ENCODE results near the gene EEF1A2.

Gene EEF1A2

DNA sequence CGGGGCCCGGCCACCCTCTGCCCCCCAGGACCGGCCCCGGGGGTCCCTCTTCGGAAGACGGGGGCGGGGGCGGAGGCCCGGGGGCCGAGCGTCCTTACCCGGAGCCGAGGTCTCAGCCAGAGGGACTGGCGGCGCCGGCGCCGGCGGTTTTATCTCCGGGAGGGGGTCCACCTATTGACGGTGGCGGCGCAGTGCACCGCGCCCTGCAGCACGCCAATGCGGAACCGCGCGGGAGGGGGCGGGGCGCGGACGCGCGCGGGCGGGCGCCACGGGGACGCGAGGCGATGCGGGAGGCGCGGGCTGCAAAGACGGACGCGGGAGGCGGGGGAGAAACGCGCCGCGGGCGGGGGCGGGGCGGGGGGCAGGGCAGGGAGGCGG, at the start of gene EEF1A2:
Gene EEF1A2 (minus strand): TSS at position 124 of the 378 bp plus-strand sequence. CDS start 1,320 bp downstream, outside the sequence.
- DNase-seq (ENCODE audit: low read depth in 2 of 2): no peak

DNA sequence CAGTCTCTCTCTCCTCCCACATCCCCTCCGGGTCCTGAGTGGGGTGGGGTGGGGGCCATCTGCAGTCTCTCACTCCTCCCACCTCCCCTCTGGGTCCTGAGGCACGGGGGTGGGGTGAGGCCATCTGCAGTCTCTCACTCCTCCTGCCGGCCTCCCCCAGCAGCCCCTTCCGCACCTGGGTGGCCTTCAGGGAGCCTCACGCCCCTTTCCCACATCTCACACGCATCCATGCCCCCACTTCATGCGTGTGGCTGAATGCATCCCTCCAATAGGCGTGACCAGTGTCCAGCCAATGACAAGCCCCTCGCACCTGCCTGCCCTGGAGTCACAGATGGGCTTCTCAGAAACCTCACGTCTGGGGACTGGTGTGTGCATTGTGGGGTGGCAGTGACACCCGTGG, 49.7 kb upstream of the EEF1A2 start:
- no peak for DNase-seq (ENCODE audit: low read depth in 2 of 2)

DNA sequence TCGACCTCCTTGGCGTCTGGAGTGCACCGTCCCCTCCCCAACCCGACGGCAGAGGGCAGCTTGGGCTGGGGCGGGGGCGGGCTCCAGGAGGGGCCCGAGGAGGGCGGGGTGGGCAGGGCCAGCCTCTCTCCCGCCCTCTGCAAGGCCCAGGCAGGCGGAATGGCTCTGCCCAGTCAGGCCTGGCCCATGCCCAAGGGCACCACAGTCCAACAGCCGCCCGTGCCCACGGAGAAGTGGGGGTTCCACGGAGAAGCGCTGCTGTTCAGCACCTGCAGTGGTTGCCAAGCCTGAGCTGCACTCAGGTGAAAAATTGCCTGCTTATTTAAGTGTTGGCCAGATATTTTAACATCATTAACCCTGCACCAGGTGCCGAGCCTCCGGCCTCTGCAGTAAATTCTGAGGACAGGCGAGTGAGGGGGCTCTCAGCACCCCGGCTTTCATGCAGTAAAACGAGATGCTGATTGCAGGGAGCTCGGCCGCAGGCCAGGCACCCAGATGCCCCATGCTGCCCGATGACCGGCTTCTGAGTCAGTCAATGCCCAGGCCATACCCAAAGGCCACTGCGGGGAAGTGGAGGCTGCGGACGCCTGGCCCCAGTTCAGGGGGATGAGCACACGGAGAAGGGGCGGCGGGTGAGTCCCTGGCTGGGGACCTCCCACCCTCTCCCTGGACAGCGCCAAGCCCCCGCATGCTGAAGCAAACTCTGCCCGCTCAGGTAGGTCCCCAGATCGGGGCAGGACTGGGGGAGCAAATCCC, 49.0 kb upstream of the EEF1A2 start, which contains the start of gene SRMS:
Gene SRMS (minus strand): TSS at position 25 of the 756 bp plus-strand sequence. CDS start 286 bp downstream, outside the sequence.
- DNase-seq (ENCODE audit: low read depth in 2 of 2): no peak

DNA sequence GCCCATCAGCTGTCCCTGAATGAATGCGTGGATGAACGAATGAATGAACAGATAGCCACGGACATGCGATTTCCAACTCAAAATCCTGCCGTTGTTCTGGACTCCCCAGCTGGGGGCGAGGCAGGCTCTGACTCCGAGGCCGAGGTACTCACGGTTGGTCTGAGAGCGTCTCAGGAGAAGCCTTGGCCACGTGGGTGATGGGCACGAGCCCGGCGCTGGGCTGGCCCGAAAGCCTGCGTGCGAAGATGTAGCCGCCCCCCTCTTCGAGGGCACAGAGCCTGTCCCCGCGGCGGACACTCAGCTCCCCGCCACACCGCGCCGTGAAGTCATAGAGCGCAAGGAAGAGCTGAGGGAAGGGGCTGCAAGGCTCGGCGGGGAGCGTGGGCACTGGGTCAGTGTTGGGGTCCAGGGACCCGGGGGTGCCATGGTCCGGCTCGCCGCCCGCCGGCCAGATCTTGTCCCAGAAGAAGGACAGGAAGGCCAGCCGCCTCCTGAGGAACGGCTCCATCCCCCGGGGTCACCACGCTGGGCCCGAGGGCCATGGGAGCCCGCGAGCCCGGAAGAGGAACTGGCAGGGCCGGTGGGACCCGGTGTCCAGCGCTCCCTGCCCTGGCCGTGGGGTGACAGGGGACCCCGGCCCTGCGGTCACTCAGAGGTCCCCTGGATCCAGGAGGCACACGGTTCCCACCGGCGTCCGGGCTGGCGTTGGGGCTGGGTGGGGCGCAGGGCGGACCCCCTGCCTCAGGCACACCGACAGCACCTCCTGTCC, 48.3 kb upstream of the EEF1A2 start:
- DNase-seq (ENCODE audit: low read depth in 2 of 2): no peak

DNA sequence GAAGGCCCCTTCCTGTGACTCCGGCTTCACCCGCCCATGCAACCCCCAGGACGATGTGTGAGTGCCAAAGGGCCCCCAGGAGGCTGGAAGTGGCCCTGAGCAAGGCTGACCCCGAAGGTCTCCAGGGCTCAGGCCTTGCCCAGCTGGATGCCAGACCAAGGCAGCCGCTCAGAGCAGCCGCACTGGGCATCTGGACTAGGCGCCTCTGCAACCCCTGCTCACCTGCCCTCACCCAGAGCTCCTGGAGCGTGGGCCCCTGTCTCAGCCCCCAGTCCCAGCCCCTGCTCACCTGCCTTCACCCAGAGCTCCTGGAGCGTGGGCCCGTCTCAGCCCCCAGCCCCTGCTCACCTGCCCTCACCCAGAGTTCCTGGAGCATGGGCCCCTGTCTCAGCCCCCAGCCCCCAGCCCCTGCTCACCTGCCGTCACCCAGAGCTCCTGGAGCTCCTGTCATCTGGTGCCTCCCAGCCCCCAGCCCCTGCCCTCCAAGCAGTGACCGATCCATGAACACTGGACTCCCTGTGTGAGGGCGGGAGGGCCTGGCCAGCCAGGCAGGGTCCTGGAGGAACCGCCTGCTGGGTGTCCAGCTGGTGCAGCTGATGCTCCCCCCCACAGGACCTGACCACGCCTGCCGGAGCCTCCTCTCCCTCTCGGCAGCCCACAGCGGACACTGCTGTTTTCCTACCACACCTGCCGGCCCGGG, 47.5 kb upstream of the EEF1A2 start:
- DNase-seq (ENCODE audit: low read depth in 2 of 2): no peak

DNA sequence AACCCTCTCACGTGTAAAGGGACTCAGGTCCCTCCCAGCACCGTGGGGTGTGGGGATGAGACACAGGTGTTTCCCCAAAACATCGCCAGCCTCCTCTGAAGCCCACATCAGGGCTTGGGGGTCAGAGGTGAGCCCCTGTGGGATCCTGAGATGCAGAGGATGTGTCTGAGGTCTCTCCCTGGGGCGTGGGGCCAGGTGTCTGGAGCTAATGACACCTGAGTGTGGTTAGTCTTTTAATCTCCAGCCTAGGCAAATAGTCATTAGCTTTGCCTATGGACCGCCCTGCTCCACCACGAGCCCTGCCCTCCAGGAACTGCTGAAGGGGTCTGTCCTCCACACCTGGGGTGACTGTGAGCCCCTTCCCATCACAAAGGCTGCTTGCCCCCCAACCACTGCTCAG, 46.9 kb upstream of the EEF1A2 start:
- DNase-seq (ENCODE audit: low read depth in 2 of 2): no peak

DNA sequence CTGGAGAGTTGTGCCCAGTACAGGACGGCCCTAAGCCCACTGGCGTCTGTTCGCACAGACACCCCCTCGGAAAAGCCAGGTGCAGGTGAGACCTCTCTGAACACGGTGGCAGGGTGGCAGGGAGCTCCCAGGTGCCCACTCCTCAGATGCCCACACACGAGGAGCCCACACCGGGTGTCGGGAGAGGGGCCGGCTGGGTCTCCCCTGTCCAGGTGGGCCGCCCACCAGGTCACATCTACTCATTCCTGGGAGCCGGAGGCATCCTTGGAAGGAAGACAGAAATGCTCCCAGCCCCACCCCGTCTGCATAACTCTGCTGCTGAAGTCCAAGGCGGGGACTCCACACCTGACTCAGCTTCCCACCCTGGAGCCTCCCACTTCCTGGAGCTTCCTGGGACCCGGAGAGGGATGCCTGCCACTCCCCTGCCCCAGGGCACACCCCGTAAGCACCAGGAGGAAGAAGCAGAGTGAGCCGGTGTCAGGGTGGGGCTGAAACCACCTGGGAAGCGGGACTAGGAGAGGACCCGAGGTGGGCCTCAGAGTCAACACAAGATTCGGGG, 46.2 kb upstream of the EEF1A2 start:
- no peak for DNase-seq (ENCODE audit: low read depth in 2 of 2)

DNA sequence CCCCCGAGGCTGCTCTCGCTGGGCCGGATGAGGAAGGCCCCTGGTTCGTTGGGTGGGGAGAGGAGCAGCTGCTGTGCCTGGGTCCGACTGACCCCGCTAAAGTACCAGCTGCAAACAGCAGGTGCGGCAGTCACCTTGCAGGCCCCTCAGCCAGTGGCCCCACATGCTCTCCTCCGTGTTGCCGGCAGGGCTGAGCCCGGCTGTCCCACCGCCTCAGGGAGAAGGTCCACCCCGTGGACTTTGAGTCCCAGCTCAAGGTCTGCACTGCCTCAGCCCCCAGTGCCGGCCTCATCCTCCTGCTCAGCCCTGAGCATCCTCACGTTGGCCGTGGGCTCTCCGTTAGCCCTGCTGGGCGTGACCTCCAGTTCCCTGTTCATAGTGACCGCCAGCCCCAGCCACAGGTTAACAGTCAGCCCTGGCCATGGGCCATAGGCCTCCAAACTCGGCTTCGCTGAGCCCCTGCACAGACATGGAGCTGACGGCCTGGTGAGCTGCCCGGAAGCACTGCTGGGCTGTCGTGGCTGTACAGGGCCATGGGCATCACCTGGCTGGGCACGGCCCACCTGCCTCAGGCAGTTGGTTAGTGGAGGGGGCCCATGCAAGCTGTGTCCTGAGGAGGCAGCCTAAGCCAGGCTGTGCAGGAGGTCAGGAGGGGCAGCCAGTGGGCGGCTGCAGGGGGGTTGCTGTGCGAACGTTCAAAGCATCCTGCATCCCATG, 45.5 kb upstream of the EEF1A2 start:
- no peak for DNase-seq (ENCODE audit: low read depth in 2 of 2)

DNA sequence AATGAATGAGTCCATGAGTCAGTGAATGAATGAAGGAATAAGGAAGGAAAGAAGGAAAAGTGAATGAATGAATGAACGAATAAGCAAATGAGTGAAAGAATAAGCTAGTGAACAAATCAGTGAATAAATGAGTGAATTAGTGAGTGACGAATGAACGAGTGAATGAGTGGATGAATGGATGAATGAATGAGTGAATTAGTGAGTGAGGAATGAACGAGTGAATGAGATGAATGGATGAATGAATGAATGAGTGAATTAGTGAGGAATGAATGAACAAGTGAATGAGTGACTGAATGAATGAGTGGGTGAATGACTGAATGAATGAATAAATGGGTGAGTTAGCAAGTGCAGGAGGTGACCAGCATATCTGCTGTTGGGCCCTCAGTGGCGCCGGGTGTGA, 44.9 kb upstream of the EEF1A2 start:
- DNase-seq (ENCODE audit: low read depth in 2 of 2): no peak

DNA sequence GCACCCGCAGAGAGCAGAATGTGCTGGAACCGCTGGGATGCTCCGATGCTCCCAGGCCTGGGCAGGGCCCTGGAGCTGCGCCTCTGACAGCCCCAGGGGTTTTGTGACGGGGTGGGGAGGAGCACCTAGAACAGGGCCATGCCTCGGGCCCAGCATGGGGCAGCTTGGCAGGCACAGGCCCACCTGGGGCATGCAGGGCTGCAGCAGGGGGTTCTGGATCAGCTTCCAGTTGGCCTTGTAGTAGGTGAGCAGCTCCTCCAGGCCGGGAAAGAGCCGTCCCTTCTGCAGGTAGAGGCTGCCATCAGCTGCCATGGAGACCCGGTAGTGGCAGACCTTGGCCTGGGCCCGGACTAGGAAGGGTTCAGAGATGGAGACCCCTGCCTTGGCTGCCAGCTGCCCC, 44.2 kb upstream of the EEF1A2 start:
- no peak for DNase-seq (ENCODE audit: low read depth in 2 of 2)

DNA sequence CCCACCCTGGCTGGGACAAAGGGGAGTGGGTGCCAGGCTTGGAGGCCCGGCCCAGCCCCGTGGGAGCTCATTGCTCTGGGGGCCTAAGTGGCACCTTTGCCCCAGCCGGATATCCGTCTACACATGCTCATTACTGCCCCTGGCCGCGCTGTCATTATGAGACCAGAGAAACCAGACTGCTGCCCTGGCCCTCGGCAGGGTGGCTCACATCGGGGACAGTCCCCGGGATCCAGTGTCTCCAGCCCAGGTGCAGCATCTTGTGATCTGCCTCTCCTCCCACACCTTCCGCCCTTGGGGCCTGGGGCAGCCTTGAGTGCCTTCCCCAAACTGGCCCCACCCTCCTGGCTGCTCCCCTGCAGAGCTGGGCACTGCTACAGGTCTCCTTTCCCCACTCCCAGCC, 43.8 kb upstream of the EEF1A2 start:
- DNase-seq (ENCODE audit: low read depth in 2 of 2): no peak

DNA sequence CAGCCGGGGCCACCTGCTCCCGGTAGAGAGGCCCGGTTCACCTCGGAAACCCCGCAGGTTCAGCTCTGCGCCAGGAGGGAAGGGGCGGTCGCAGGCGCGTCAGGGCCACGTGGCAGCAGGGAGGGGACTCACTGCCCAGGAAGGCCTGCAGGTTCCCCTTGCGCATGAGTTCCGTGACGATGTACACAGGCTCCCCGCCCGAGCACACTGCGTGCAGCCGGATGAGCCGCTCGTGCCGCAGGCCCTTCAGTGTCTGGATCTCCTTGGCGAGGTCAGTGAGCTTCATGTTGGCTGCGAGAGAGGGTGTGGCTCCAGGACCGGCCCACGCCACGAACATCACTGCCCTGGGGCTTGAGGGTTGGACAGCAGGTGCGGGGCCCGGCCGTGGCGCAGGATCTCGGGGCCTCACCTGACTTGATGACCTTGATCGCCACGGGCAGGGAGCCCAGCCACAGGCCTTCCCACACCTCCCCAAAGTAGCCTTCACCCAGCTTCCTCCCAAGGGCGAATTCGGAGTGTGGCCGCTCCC, 43.2 kb upstream of the EEF1A2 start:
- DNase-seq (ENCODE audit: low read depth in 2 of 2): no peak

DNA sequence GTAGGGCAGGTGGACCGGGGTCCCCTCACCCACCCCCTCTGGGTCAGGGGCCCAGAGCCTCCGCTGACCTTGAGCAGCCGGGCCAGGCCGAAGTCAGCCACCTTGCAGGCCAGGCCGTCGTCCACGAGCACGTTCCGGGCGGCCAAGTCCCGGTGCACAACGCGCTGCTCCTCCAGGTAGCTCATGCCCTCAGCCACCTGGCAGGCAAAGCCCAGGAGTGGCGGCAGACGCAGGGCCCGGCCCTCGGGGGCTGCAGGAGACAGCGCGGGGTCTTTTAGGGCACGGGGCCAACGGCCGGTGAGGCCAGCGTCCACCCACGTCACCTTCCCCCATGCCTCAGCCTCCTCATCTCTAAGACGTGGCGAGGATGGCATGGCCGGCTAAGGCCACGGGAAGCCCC, 42.5 kb upstream of the EEF1A2 start:
- DNase-seq (ENCODE audit: low read depth in 2 of 2): no peak

DNA sequence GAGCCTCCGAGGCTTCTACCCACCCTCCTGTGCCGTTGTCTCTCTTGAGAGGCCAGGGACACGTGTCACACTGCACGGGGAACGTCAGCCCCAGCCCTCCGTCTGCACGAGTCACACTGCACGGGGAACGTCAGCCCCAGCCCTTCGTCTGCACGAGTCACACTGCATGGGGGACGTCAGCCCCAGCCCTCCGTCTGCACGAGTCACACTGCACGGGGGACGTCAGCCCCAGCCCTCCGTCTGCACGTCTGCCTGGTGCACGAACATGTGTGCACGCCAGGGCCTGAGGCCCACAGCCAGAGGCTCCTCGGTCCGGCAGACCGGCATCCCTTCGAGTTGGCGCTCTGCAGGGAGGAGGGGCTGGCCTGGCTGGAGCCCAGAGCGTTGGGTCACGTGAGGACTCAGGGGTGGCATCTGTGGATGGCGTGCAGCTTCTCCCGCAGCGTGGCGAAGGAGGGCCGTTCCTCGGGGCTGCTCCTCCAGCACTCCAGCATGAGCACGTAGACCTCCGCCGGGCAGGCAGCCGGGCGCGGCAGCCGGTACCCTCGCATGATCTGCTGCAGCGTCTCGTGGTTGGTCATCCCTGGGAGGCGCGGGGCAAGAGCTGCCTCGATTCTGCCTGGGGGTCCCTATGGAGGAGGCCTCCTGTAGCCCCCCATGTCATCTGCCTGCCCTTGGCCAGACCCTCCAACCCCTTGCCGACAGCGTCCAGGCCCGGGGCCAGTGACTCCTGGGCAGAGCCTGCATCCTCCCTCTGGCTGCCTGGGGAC, 41.7 kb upstream of the EEF1A2 start:
- DNase-seq (ENCODE audit: low read depth in 2 of 2): no peak

DNA sequence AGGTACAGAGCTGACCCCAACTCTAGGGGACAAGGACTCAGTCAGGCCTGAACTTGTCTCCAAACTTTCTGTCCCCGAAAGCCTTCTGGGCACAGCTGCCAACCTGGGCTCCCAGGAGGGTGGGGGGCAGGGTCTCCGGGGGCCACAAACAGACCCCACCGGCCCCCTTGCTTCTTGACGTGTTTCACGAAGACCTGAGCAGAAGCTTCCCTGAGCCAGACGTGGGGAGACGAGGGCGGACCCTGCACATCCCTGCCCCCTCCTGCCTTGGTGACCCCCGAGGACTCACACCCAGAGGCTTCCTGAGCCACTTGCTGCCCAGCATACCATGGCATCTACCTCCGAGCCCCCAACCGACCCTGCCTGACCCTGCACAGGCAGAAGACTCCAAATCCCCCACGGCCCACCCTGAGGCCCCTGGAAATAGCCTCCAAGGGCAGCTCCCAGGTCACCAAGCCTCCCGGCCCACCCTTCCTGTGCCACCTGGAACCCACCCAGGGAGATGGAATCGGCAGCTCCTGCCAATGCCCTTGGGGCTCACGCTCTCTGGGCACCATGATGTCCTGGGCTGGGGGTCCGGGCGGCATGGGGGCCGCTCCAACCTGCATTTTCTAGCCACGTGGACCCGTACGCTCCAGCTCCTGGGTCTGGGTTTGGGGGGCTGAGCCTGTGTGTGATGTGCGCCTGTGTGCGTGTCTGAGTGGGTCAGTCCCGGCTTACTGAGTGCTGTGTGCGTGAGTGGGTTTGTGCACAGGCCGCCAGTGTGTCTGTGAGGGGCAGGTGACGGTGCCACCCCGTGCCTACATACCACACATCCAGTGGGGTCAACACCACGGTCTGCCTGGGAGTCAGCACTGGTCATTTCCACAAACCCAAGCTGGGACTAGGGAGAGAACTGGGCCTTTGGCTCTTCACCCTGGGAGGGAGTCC, 40.8 kb upstream of the EEF1A2 start:
- no peak for DNase-seq (ENCODE audit: low read depth in 2 of 2)

DNA sequence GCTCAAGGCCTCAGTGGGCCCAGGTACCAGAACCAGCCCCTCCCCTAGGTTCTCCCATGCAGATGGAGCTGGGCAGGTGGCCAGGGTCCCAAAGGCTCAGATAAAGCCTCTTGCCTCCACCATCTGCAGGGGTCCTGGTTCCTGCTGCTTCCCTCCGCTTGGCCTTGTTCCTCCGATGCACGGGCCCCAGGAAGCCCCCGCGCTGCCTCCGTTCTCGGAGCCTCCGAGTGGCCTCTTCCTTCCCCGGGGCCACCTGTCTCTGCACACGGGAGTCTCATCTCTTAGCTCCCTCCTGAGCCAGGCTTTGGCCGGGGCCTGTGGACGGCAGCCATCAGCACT, 40.2 kb upstream of the EEF1A2 start:
- no peak for DNase-seq (ENCODE audit: low read depth in 2 of 2)

DNA sequence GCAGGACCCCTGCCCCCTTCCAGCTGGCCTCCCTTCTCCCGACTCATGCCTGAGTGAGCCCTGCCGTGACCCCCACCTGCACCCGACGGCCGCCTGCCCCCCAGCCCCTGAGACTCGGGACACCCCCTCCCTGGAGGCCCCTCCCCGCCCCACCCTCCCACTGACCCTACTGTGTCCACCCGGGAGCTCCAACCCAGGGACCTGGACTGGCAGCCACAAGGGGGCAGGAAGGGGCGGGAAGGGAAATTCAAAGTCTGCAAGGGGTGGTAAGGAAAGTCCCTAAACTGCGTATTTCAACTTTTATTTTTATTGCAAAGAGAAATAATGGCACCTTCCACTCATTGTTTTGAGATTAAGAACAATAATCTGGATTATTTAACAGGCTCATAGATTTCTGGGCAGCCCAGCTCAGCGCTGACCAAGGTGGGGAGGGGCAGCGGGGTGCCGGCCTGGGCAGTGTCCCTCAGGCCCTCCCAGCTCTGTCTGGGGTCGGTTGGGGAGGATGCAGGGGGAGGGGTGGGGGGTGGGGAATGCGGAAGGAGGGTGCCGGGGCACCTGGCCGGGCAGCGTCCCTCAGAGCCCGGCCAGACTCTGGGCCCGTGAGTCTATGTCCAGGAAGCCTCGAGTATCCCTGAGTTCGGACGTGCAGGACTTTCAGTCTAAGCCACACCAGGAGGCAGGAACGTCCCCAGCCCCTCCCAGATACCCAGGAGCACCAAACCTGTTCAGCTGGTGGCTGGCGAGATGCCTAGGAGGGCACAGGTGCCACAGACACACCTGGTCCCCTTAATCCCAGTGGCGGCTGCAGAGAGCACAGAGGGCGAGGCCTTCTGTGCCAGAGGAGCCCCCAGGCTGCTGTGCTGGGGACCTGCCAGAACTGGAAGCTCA, 39.6 kb upstream of the EEF1A2 start:
- DNase-seq (ENCODE audit: low read depth in 2 of 2): no peak

DNA sequence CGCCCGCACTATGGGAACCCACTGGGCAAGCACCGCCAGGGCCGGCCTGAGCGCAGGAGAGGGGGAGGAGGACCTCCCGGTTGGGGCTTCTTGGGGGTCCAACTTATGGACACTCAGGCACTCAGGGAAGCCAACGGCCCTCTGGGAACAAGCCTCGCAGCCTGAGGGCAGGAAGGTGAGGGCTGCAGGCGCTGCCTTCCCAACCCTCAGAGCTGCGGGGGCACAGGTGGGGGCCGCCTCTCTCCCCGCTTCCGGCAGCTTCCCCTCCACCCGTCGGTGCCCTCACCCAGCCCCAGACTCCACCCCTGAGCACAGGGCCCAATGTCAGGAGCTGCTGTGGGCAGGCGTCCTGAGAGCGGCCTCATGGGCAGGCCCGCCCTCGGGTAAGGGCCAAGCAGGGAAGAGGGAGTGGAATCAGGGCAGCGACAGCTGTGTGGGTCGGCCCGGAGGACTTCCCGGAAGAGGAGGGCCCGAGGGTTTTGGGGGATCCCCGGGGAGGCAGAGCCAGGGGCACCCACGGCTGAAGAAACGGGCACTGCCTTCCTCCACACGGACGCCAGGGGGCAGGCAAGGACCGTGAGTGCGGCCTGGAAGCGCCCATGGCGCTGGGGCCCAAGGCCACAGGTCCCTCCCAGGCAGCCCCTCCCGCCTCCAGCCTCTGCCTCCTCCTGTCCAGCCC, 38.8 kb upstream of the EEF1A2 start:
- peak; percentile 89 to 94 for DNase-seq (ENCODE audit: low read depth in 2 of 2)

Measured in stimulated activated CD4-positive, alpha-beta T cell treated with anti-CD3 and anti-CD28 coated beads, Interleukin-12 subunit alpha, Interleukin-12 subunit beta, amount 100 ng/mL, for 24 hours (primary cell).